HEK293 (cell line): ENCODE results near the gene DOK6.

Source experiments
- CTCF ChIA-PET: fragments of 350-600 bp; formaldehyde crosslinking; extraction: SDS; loops from one replicate; lab custom pipeline; 2021; ENCODE audit warnings: antibody characterized with exemption; lab: Yijun Ruan, JAX
- POLR2A ChIA-PET: fragments of 300-600 bp; formaldehyde crosslinking; extraction: SDS; loops from one replicate; lab custom pipeline; 2020; ENCODE audit warnings: antibody characterized with exemption, inconsistent platforms; lab: Yijun Ruan, JAX
- H3K27ac ChIP-seq: fragments of 200-500 bp; sonication (Bioruptor generic); 2 replicates; pipeline ENCODE4 v1.5.1; 2014; ENCODE audit warnings: low read depth, low read length, control low read depth, inconsistent platforms; ENCODE audit errors: extremely low read depth
- H3K36me3 ChIP-seq, 2 experiments: fragments of 200-500 bp in 1 of 2; sonication (Bioruptor generic) in 1 of 2; 1 replicate in 1 of 2; 2 replicates in 1 of 2; pipeline ENCODE4 v1.5.1; 2014 to 2017; ENCODE audit warnings: inconsistent platforms in 2 of 2, low read length in 2 of 2; ENCODE audit not compliant: control insufficient read depth in 2 of 2, insufficient read depth in 1 of 2
- H3K4me1 ChIP-seq: fragments of 200-500 bp; sonication (Bioruptor generic); 2 replicates; pipeline ENCODE4 v1.5.1; 2014; ENCODE audit warnings: mild to moderate bottlenecking, low read length, inconsistent platforms; ENCODE audit not compliant: control insufficient read depth, insufficient read depth
- H3K4me3 ChIP-seq: 2 replicates; pipeline ENCODE4 v1.5.1; 2011; ENCODE audit warnings: low read depth, mild to moderate bottlenecking, control low read depth, low read length, moderate library complexity
- H3K9me3 ChIP-seq: fragments of 200-500 bp; sonication (Bioruptor generic); 2 replicates; pipeline ENCODE4 v1.5.1; 2014; ENCODE audit warnings: low read depth, low read length, inconsistent platforms; ENCODE audit not compliant: control insufficient read depth, insufficient read depth
- EGR2 ChIP-seq: fragments of 450-650 bp; formaldehyde crosslinking; IDR thresholded peaks from 2 replicates; pipeline ENCODE4 v1.5.1; 2016; ENCODE audit warnings: low read depth, missing biosample characterization, missing genetic modification characterization
- GLIS2 ChIP-seq: fragments of 450-650 bp; formaldehyde crosslinking; IDR thresholded peaks from 2 replicates; pipeline ENCODE4 v1.5.1; 2016; ENCODE audit warnings: missing biosample characterization, missing genetic modification characterization
- ZNF112 ChIP-seq: fragments of 450-650 bp; formaldehyde crosslinking; IDR thresholded peaks from 2 replicates; pipeline ENCODE4 v1.5.0; 2017; ENCODE audit warnings: missing biosample characterization, missing genetic modification characterization
- ZNF16 ChIP-seq: fragments of 450-650 bp; formaldehyde crosslinking; IDR thresholded peaks from 2 replicates; pipeline ENCODE4 v1.5.1; 2016; ENCODE audit warnings: low read depth, missing biosample characterization, missing genetic modification characterization
- ZNF354C ChIP-seq: fragments of 450-650 bp; formaldehyde crosslinking; IDR thresholded peaks from 2 replicates; pipeline ENCODE4 v1.5.1; 2016; ENCODE audit warnings: missing biosample characterization, missing genetic modification characterization, low read depth, borderline replicate concordance
- ZNF366 ChIP-seq: fragments of 450-650 bp; formaldehyde crosslinking; conservative IDR thresholded peaks from 2 replicates; pipeline ENCODE4 v1.5.1; 2016; ENCODE audit warnings: missing biosample characterization, missing genetic modification characterization
- ZNF416 ChIP-seq: fragments of 450-650 bp; formaldehyde crosslinking; IDR thresholded peaks from 2 replicates; pipeline ENCODE4 v1.5.1; 2016; ENCODE audit warnings: missing biosample characterization, missing genetic modification characterization
- ZNF596 ChIP-seq: fragments of 450-650 bp; IDR thresholded peaks from 2 replicates; pipeline ENCODE4 v1.5.0; 2018; ENCODE audit warnings: missing biosample characterization, mild to moderate bottlenecking, missing genetic modification characterization, moderate library complexity
- ZNF701 ChIP-seq: fragments of 450-650 bp; formaldehyde crosslinking; IDR thresholded peaks from 2 replicates; pipeline ENCODE4 v1.5.1; 2016; ENCODE audit warnings: missing biosample characterization, missing genetic modification characterization
- ZNF791 ChIP-seq: fragments of 450-650 bp; formaldehyde crosslinking; IDR thresholded peaks from 2 replicates; pipeline ENCODE4 v1.5.1; 2016; ENCODE audit warnings: missing biosample characterization, missing genetic modification characterization
- ZSCAN30 ChIP-seq: fragments of 450-650 bp; IDR thresholded peaks from 2 replicates; pipeline ENCODE4 v1.5.1; 2018; ENCODE audit warnings: missing biosample characterization, mild to moderate bottlenecking, missing genetic modification characterization, moderate library complexity
- TF ChIP-seq, protein P1 (sequence below): fragments of 450-650 bp; formaldehyde crosslinking; IDR thresholded peaks from 2 replicates; pipeline ENCODE4 v1.5.1; 2016; ENCODE audit warnings: missing biosample characterization, missing genetic modification characterization
- TF ChIP-seq, protein P2 (sequence below): fragments of 450-650 bp; formaldehyde crosslinking; IDR thresholded peaks from 2 replicates; pipeline ENCODE4 v1.5.1; 2016; ENCODE audit warnings: missing biosample characterization, missing genetic modification characterization
- TF ChIP-seq, protein P3 (sequence below): fragments of 450-650 bp; formaldehyde crosslinking; IDR thresholded peaks from 2 replicates; pipeline ENCODE4 v1.5.1; 2016; ENCODE audit warnings: missing biosample characterization, missing genetic modification characterization
- TF ChIP-seq, protein P4 (sequence below): fragments of 450-650 bp; formaldehyde crosslinking; IDR thresholded peaks from 2 replicates; pipeline ENCODE4 v1.5.1; 2016; ENCODE audit warnings: missing biosample characterization, missing genetic modification characterization, borderline replicate concordance

Gene DOK6

DNA sequence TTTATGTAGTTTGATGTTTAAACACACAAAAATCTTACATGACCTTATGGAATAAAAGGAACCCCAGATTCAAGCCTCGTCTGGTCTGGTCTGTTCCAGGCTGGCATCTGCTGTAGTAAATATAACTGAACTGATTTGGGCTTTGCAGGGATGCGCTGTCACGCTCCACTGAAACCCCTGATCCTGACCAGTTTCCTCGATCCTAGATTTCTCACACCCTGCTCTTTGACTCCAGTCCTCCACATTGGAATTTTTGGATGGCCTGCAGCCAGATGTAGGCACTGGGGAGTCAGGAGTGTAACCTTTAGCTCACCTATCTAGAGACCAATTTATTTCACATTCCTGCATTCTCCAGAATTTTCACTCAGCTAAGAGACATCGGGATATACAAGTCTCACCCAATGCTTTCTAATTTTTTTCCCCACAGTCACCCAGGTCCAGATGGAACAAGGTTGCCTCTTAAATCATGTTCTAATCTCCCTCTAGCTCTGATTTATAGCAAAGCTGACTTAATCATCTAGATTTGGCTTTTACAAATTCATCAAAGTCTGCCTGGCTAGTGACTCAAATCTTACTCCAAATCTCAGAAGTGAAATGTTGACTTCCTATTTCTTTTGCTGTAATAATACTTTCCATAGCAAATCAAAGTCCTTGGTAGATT, 327.4 kb downstream of the DOK6 start (continued):
- TF ChIP-seq, protein P1, sequence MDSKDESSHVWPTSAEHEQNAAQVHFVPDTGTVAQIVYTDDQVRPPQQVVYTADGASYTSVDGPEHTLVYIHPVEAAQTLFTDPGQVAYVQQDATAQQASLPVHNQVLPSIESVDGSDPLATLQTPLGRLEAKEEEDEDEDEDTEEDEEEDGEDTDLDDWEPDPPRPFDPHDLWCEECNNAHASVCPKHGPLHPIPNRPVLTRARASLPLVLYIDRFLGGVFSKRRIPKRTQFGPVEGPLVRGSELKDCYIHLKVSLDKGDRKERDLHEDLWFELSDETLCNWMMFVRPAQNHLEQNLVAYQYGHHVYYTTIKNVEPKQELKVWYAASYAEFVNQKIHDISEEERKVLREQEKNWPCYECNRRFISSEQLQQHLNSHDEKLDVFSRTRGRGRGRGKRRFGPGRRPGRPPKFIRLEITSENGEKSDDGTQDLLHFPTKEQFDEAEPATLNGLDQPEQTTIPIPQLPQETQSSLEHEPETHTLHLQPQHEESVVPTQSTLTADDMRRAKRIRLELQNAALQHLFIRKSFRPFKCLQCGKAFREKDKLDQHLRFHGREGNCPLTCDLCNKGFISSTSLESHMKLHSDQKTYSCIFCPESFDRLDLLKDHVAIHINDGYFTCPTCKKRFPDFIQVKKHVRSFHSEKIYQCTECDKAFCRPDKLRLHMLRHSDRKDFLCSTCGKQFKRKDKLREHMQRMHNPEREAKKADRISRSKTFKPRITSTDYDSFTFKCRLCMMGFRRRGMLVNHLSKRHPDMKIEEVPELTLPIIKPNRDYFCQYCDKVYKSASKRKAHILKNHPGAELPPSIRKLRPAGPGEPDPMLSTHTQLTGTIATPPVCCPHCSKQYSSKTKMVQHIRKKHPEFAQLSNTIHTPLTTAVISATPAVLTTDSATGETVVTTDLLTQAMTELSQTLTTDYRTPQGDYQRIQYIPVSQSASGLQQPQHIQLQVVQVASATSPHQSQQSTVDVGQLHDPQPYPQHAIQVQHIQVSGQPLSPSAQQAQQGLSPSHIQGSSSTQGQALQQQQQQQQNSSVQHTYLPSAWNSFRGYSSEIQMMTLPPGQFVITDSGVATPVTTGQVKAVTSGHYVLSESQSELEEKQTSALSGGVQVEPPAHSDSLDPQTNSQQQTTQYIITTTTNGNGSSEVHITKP (tag by site-specific recombination): no peak
- TF ChIP-seq EGR2 (no peak), ZNF596 (tag by site-specific recombination) (no peak), ZNF354C (tag by site-specific recombination) (no peak), ZNF416 (no peak), ZSCAN30 (no peak), ZNF366 (tag by site-specific recombination) (no peak)
- TF ChIP-seq, all 188 proteins: peak for 0

DNA sequence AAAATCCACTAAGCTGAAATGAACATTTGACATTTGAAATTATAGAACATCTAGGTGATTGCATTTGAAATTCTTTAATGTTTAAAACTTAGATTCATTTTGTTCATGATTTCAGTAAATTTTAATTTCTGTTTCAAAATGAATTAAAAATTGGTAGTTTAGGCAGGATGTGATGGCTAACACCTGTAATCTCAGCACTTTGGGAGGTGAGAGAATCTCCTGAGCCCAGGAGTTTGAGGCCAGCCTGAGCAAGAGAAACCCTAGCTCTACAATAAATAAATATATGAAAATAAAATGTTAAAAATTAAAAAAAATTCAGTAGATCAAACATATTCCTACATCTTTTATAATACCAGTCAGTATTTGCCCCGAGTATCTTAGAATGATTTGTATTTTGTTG, 330.0 kb downstream of the DOK6 start:
- H3K9me3 ChIP-seq: no peaks in the 10 kb centered on the region
- no peak overlapping the region for H3K27ac ChIP-seq
- H3K4me1 ChIP-seq: no peaks in the 10 kb centered on the region
- TF ChIP-seq, protein P2, sequence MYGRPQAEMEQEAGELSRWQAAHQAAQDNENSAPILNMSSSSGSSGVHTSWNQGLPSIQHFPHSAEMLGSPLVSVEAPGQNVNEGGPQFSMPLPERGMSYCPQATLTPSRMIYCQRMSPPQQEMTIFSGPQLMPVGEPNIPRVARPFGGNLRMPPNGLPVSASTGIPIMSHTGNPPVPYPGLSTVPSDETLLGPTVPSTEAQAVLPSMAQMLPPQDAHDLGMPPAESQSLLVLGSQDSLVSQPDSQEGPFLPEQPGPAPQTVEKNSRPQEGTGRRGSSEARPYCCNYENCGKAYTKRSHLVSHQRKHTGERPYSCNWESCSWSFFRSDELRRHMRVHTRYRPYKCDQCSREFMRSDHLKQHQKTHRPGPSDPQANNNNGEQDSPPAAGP (tag by site-specific recombination): no peak
- TF ChIP-seq GLIS2 (tag by site-specific recombination) (no peak), ZNF112 (tag by site-specific recombination) (no peak)
- TF ChIP-seq, protein P3, sequence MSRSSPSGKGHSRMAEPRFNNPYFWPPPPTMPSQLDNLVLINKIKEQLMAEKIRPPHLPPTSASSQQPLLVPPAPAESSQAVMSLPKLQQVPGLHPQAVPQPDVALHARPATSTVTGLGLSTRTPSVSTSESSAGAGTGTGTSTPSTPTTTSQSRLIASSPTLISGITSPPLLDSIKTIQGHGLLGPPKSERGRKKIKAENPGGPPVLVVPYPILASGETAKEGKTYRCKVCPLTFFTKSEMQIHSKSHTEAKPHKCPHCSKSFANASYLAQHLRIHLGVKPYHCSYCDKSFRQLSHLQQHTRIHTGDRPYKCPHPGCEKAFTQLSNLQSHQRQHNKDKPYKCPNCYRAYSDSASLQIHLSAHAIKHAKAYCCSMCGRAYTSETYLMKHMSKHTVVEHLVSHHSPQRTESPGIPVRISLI (tag by site-specific recombination): no peak
- ChIA-PET CTCF (interaction anchor here (0.5 to 0.6 kb wide), 2 partner anchors 703 to 1690 kb away, joined by 3 to 5 read pairs; no protein-coding TSS in a partner anchor), POLR2A (no interaction called here)
- H3K4me3 ChIP-seq: no peak overlapping the region
- no peaks in the 10 kb centered on the region for H3K36me3 ChIP-seq

DNA sequence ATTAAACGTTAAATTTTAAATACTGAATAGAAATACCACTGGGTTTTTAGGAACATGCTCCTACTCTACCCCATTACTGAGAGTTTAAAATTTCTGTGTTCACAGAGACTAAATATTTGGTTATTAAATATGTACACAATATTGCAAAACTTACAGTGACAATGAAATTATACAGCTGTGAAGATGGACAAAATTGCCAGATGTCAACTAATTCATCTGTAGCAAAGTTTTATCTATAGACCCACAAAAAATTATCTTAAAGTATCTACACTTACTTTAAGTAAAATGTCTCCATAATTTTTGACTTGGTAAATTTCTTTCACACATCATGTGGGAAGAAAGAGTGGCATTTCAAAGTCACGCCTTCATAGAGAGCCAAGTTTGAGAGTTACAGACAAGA, 333.8 kb downstream of the DOK6 start:
- Histone ChIP-seq H3K36me3 (no peaks in the 10 kb centered on the region), H3K4me1 (no peaks in the 10 kb centered on the region), H3K27ac (no peak overlapping the region)
- CTCF ChIA-PET: interaction anchor here (0.5 kb wide), 1 partner anchor 649 kb away, joined by 3 read pairs; no protein-coding TSS in a partner anchor
- TF ChIP-seq ZNF701 (tag by site-specific recombination) (no peak), ZNF16 (no peak)
- TF ChIP-seq, all 188 proteins: peak for 0
- Histone ChIP-seq H3K4me3 (no peak overlapping the region), H3K9me3 (no peaks in the 10 kb centered on the region)
- POLR2A ChIA-PET: no interaction called here

DNA sequence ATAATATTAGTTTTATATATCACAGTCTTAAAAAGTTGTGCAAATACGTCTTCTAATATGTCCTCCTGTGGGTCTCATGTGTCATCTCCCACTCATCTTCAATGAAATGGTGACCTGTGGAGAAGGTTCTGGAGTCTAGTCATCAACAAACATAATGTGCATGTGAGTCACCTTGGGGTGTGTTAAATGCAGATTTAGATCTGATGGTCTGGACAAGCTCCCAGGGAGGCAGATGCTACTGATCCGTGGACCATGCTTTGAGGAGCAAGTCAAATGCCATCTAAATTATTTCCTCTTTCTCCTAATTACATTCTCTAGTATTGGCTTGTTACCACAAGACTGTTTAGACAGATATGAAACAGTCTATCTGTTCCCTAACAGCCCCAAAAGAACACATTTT, 336.0 kb downstream of the DOK6 start:
- ChIA-PET POLR2A (no interaction called here), CTCF (interaction anchor here (0.8 kb wide), 1 partner anchor 35 kb away, joined by 3 read pairs; no protein-coding TSS in a partner anchor)
- H3K4me3 ChIP-seq: no peak overlapping the region
- no peak for TF ChIP-seq ZNF791 (tag by site-specific recombination)
- TF ChIP-seq, protein P4, sequence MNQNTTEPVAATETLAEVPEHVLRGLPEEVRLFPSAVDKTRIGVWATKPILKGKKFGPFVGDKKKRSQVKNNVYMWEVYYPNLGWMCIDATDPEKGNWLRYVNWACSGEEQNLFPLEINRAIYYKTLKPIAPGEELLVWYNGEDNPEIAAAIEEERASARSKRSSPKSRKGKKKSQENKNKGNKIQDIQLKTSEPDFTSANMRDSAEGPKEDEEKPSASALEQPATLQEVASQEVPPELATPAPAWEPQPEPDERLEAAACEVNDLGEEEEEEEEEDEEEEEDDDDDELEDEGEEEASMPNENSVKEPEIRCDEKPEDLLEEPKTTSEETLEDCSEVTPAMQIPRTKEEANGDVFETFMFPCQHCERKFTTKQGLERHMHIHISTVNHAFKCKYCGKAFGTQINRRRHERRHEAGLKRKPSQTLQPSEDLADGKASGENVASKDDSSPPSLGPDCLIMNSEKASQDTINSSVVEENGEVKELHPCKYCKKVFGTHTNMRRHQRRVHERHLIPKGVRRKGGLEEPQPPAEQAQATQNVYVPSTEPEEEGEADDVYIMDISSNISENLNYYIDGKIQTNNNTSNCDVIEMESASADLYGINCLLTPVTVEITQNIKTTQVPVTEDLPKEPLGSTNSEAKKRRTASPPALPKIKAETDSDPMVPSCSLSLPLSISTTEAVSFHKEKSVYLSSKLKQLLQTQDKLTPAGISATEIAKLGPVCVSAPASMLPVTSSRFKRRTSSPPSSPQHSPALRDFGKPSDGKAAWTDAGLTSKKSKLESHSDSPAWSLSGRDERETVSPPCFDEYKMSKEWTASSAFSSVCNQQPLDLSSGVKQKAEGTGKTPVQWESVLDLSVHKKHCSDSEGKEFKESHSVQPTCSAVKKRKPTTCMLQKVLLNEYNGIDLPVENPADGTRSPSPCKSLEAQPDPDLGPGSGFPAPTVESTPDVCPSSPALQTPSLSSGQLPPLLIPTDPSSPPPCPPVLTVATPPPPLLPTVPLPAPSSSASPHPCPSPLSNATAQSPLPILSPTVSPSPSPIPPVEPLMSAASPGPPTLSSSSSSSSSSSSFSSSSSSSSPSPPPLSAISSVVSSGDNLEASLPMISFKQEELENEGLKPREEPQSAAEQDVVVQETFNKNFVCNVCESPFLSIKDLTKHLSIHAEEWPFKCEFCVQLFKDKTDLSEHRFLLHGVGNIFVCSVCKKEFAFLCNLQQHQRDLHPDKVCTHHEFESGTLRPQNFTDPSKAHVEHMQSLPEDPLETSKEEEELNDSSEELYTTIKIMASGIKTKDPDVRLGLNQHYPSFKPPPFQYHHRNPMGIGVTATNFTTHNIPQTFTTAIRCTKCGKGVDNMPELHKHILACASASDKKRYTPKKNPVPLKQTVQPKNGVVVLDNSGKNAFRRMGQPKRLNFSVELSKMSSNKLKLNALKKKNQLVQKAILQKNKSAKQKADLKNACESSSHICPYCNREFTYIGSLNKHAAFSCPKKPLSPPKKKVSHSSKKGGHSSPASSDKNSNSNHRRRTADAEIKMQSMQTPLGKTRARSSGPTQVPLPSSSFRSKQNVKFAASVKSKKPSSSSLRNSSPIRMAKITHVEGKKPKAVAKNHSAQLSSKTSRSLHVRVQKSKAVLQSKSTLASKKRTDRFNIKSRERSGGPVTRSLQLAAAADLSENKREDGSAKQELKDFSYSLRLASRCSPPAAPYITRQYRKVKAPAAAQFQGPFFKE (tag by site-specific recombination): no peak
- TF ChIP-seq, all 188 proteins: peak for 0
- Histone ChIP-seq H3K27ac (no peak overlapping the region), H3K4me1 (no peaks in the 10 kb centered on the region), H3K9me3 (no peaks in the 10 kb centered on the region), H3K36me3 (no peaks in the 10 kb centered on the region)
